ENCODE measurements around the gene TBC1D14. TPM values are rescaled to one million over a fixed set of nuclear protein-coding genes. Genes with fewer than 3 reads are reported as not detected.

TBC1D14 gene
- total and polyA plus RNA-seq, 2 of the 8 experiments (the other 6 are each of a cell fraction or from before 2014, with no cell fraction given) = 45.6 to 48.2 TPM

DNA sequence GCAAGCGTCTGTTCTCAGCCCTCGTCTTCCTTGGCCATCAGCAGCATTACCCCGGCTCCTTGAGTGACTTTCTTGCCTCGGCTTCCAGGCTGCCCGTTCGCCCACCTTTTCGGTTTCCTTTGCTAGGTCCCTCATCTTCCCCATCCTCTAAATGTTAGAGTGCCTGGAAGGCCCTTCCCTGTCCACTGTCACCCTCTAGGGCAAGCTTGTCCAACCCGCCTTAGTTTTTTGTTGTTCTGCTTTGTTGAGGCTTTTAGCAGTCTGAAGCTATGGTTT is 62.7 kb downstream of the TBC1D14 start (continued):
- TF ChIP-seq, protein P1, sequence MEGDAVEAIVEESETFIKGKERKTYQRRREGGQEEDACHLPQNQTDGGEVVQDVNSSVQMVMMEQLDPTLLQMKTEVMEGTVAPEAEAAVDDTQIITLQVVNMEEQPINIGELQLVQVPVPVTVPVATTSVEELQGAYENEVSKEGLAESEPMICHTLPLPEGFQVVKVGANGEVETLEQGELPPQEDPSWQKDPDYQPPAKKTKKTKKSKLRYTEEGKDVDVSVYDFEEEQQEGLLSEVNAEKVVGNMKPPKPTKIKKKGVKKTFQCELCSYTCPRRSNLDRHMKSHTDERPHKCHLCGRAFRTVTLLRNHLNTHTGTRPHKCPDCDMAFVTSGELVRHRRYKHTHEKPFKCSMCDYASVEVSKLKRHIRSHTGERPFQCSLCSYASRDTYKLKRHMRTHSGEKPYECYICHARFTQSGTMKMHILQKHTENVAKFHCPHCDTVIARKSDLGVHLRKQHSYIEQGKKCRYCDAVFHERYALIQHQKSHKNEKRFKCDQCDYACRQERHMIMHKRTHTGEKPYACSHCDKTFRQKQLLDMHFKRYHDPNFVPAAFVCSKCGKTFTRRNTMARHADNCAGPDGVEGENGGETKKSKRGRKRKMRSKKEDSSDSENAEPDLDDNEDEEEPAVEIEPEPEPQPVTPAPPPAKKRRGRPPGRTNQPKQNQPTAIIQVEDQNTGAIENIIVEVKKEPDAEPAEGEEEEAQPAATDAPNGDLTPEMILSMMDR (IDR thresholded peaks at IDR 0.05; ENCODE audit: control extremely low read depth in 1 of 3, insufficient read depth in 1 of 3, low read depth in 1 of 3, low read length in 3 of 3) = no peak
- TF ChIP-seq SP4 (IDR thresholded peaks at IDR 0.05; ENCODE audit: low read length) = no peak
